ENCODE data around the gene TAF13.

DNA sequence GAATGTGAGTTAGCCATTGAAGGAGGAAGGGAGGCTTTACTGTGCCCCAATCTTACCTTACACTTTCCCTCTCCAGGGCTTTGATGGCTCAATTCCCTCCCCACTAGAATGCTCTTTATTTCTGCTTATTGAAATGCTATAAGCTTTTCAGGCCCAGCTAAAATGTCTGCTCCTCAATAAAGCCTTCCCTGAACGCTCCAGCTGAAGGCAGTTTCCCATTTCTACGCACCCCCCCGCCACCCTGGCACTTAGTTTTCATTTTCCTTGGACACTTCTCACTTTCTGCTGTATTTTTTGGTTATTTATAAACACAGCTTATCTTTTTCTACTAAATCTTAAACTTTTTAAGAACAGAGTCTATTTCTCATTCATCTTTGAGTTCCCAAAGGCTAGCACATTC is 7.7 kb upstream of the TAF13 start:
- TF ChIP-seq EP300 (IDR thresholded peaks at IDR 0.05; ENCODE audit: borderline replicate concordance) (no peak), FOXM1 (IDR thresholded peaks at IDR 0.05; ENCODE audit: borderline replicate concordance, low read depth) (no peak), MAX (IDR thresholded peaks at IDR 0.05) (no peak)
